ENCODE measurements around the gene CD4.

DNA sequence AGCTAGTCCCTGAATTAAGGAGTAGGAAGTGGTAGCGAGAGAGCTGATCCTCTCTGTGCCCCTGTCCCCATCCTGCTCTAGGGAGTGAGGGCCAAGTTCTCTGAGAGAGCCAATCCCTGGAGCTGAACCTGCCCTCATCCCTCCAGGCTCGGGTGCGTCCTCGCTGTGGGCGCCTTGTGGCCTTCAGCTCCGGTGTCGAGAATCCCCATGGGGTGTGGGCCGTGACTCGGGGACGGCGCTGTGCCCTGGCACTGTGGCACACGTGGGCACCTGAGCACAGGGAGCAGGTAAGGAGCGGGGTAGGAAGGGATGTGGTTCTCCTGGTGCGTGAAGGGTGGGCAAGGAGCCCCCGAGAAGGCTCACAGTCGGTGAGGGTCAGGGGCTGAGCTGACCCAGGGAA, 49.5 kb downstream of the CD4 start:
- no peak for TF ChIP-seq GATA2 (IDR thresholded peaks at IDR 0.05; ENCODE audit: low read depth, low read length)
- TF ChIP-seq GATA3 (IDR thresholded peaks at IDR 0.05; ENCODE audit: low read depth, low read length), result no peak

All from SH-SY5Y (cell line).